ENCODE results near the gene AKR1B1. TPM values are rescaled to one million over a fixed set of nuclear protein-coding genes. Genes with fewer than 3 reads are reported as not detected.

AKR1B1 gene
- total RNA-seq, 2 experiments from 2014 or later: 60.6 to 65.5 TPM

DNA sequence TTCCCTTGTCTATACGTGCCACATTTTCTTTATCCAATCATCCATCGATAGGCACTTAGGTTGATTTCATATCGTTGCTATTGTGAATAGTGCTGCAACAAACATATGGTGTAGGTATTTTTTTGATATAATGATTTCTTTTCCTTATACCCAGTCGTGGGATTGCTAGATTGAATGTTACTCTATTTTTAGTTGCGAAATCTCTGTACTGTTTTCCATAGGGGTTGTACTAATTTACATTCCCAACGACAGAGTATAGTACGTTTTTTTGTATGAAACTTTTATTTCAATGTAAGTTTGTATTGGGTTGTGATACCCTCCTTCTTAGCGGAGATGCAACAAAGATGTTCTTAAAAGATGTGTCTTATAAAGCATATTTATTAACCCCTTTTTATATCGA lies 30.0 kb downstream of the AKR1B1 start:
- TF ChIP-seq, protein P1, sequence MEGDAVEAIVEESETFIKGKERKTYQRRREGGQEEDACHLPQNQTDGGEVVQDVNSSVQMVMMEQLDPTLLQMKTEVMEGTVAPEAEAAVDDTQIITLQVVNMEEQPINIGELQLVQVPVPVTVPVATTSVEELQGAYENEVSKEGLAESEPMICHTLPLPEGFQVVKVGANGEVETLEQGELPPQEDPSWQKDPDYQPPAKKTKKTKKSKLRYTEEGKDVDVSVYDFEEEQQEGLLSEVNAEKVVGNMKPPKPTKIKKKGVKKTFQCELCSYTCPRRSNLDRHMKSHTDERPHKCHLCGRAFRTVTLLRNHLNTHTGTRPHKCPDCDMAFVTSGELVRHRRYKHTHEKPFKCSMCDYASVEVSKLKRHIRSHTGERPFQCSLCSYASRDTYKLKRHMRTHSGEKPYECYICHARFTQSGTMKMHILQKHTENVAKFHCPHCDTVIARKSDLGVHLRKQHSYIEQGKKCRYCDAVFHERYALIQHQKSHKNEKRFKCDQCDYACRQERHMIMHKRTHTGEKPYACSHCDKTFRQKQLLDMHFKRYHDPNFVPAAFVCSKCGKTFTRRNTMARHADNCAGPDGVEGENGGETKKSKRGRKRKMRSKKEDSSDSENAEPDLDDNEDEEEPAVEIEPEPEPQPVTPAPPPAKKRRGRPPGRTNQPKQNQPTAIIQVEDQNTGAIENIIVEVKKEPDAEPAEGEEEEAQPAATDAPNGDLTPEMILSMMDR (IDR thresholded peaks at IDR 0.05): no peak
- intact Hi-C loops (cut with DNase I, micrococcal nuclease): no loop called here

DNA sequence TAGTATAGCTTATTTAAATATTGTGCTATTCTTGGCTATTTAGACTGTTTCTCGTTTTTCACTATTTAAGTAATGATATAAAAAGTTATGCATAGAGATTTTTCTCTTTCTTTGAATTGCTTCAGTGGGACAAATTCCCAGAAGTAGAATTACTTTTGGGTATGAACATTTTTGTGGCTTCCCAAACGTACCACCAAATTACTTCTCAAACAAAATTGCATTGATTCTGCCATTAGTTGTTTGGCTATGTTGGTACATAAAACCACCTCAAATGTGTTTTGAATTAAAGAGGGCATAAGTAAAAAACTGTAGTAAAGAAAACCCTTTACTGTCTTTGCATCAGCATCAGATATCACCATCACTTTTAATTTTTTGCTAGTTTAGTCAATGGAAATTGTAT lies 31.0 kb downstream of the AKR1B1 start:
- Histone ChIP-seq H3K27me3 (ENCODE audit: control insufficient read depth in 1 of 2, insufficient read depth in 2 of 2, low read length in 2 of 2) (no peaks in the 10 kb centered on the region), H3K36me3 (ENCODE audit: insufficient read depth, low read length) (no peaks in the 10 kb centered on the region), H3K4me1 (ENCODE audit: insufficient read depth, low read length) (peaks cover 14% of the 10 kb centered on the region), H3K9me3 (ENCODE audit: control insufficient read depth in 1 of 2, insufficient read depth in 1 of 2, low read length in 2 of 2) (no peaks in the 10 kb centered on the region), H3K27ac (ENCODE audit: low read depth in 1 of 2, low read length in 2 of 2) (no peak overlapping the region), H3K4me3 (ENCODE audit: low read length) (no peak overlapping the region)
- DNase-seq: no peak
- Mint-ChIP-seq H3K27ac (no peak overlapping the region), H3K27me3 (no peaks in the 10 kb centered on the region), H3K4me3 (no peak overlapping the region), H3K4me1 (ENCODE audit: low read depth) (peaks cover 13% of the 10 kb centered on the region), H3K36me3 (ENCODE audit: low read depth) (no peaks in the 10 kb centered on the region), H3K9me3 (peaks cover 2% of the 10 kb centered on the region)
- TF ChIP-seq, protein P1 (IDR thresholded peaks at IDR 0.05): no peak
- no peak for ATAC-seq (ENCODE audit: poor library complexity)
- POLR2A ChIA-PET: no interaction called here
- intact Hi-C loops (cut with DNase I, micrococcal nuclease): no loop called here
- CTCF ChIA-PET: no interaction called here

More for the DNA sequence above, 30.0 kb downstream of the AKR1B1 start:
- H3K36me3 ChIP-seq (ENCODE audit: insufficient read depth, low read length): no peaks in the 10 kb centered on the region
- no peaks in the 10 kb centered on the region for H3K9me3 ChIP-seq (ENCODE audit: control insufficient read depth in 1 of 2, insufficient read depth in 1 of 2, low read length in 2 of 2)
- ChIA-PET CTCF (no interaction called here), POLR2A (no interaction called here)
- no peak for ATAC-seq (ENCODE audit: poor library complexity)
- no peaks in the 10 kb centered on the region for H3K27me3 ChIP-seq (ENCODE audit: control insufficient read depth in 1 of 2, insufficient read depth in 2 of 2, low read length in 2 of 2)
- Mint-ChIP-seq H3K27me3 (no peaks in the 10 kb centered on the region), H3K27ac (no peak overlapping the region), H3K4me1 (ENCODE audit: low read depth) (peaks cover 18% of the 10 kb centered on the region), H3K9me3 (peaks cover 2% of the 10 kb centered on the region), H3K36me3 (ENCODE audit: low read depth) (no peaks in the 10 kb centered on the region), H3K4me3 (no peak overlapping the region)
- peaks cover 17% of the 10 kb centered on the region for H3K4me1 ChIP-seq (ENCODE audit: insufficient read depth, low read length)
- H3K27ac ChIP-seq (ENCODE audit: low read depth in 1 of 2, low read length in 2 of 2): no peak overlapping the region
- DNase-seq: no peak
- H3K4me3 ChIP-seq (ENCODE audit: low read length): no peak overlapping the region

DNA sequence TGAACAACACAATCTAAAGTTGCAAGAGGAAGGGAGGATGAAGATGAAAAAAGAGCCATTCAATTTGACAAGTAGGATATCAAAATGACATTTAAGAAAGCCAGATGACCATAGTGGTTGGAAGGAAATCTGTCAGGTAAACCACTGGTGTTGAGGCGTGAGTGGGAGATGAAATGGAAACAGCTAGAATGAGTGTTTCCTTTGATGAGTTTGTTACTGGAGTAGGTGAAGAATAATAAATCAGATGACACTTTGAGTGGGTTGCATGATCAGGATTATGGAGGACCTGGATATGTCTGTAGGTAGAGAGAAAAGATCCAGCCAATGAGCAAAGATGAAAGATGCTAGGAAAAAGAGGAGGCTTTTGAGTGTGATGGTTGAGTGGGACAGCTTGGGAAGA lies 33.1 kb downstream of the AKR1B1 start:
- Histone ChIP-seq H3K4me3 (ENCODE audit: low read length) (no peak overlapping the region), H3K27me3 (ENCODE audit: control insufficient read depth in 1 of 2, insufficient read depth in 2 of 2, low read length in 2 of 2) (no peaks in the 10 kb centered on the region), H3K27ac (ENCODE audit: low read depth in 1 of 2, low read length in 2 of 2) (no peak overlapping the region), H3K36me3 (ENCODE audit: insufficient read depth, low read length) (no peaks in the 10 kb centered on the region), H3K9me3 (ENCODE audit: control insufficient read depth in 1 of 2, insufficient read depth in 1 of 2, low read length in 2 of 2) (no peaks in the 10 kb centered on the region), H3K4me1 (ENCODE audit: insufficient read depth, low read length) (no peaks in the 10 kb centered on the region)
- no peaks in the 10 kb centered on the region for H3K4me1 Mint-ChIP-seq (ENCODE audit: low read depth)
- ChIA-PET CTCF (no interaction called here), POLR2A (no interaction called here)
- DNase-seq: no peak
- no peak overlapping the region for H3K27ac Mint-ChIP-seq
- H3K27me3 Mint-ChIP-seq: no peaks in the 10 kb centered on the region
- ATAC-seq (ENCODE audit: poor library complexity): no peak
- no peak overlapping the region for H3K4me3 Mint-ChIP-seq
- peaks cover 2% of the 10 kb centered on the region for H3K9me3 Mint-ChIP-seq
- TF ChIP-seq, protein P1 (IDR thresholded peaks at IDR 0.05): no peak
- intact Hi-C loops (cut with DNase I, micrococcal nuclease): no loop called here
- H3K36me3 Mint-ChIP-seq (ENCODE audit: low read depth): no peaks in the 10 kb centered on the region
